Common myeloid progenitor, CD34-positive (primary cell): Measurements from ENCODE around the gene RCSD1.

Source experiments
- CTCF ChIA-PET: fragments of 350-600 bp; sonication (Branson Sonifier 250); formaldehyde crosslinking; loops from one replicate; lab custom pipeline; 2021; ENCODE audit warnings: antibody characterized with exemption; lab: Charles Lee
- POLR2A ChIA-PET: fragments of 350-600 bp; sonication (Branson Sonifier 250); formaldehyde crosslinking; loops from one replicate; lab custom pipeline; 2021; ENCODE audit warnings: antibody characterized with exemption; lab: Charles Lee
- DNase-seq, 3 donors: peaks; one replicate each; pipeline versions ENCODE4 v3.0.0 to v3.0.0-alpha.2; 2013
- H3K27ac ChIP-seq, 2 experiments: 1 replicate in 1 of 2; 2 replicates in 1 of 2; pipeline ENCODE4 v1.7.0; 2013; ENCODE audit warnings: inconsistent platforms in 2 of 2, low read length in 2 of 2, mild to moderate bottlenecking in 2 of 2, low read depth in 1 of 2, moderate library complexity in 1 of 2; ENCODE audit not compliant: severe bottlenecking in 2 of 2, insufficient read depth in 1 of 2, poor library complexity in 1 of 2
- H3K27me3 ChIP-seq, 5 experiments: replicated peaks in 2 of 5; 1 replicate in 3 of 5; 2 replicates in 2 of 5; pipeline versions ENCODE4 v1.6.1 to v1.7.0; 2013; ENCODE audit warnings: low read length in 4 of 5, mild to moderate bottlenecking in 2 of 5, moderate library complexity in 2 of 5, inconsistent platforms in 1 of 5; ENCODE audit not compliant: insufficient read depth in 5 of 5, control insufficient read depth in 4 of 5
- H3K36me3 ChIP-seq, 4 experiments: 1 replicate in 2 of 4; 2 replicates in 2 of 4; pipeline versions ENCODE4 v1.6.1 to v1.7.0; 2013; ENCODE audit warnings: low read length in 3 of 4, control low read depth in 1 of 4, mild to moderate bottlenecking in 1 of 4; ENCODE audit not compliant: control insufficient read depth in 4 of 4, insufficient read depth in 4 of 4
- H3K4me1 ChIP-seq, 4 experiments: 1 replicate in 3 of 4; 2 replicates in 1 of 4; pipeline versions ENCODE4 v1.6.1 to v1.7.1; 2013; ENCODE audit warnings: low read length in 3 of 4, mild to moderate bottlenecking in 3 of 4, control low read depth in 1 of 4, inconsistent platforms in 1 of 4, moderate library complexity in 1 of 4; ENCODE audit not compliant: control insufficient read depth in 4 of 4, insufficient read depth in 4 of 4; ENCODE audit errors: control extremely low read depth in 1 of 4
- H3K4me3 ChIP-seq, 7 experiments: 1 replicate in 4 of 7; 2 replicates in 3 of 7; pipeline versions ENCODE4 v1.5.1 to v1.7.0; 2013; ENCODE audit warnings: mild to moderate bottlenecking in 7 of 7, low read length in 6 of 7, moderate library complexity in 6 of 7, inconsistent platforms in 2 of 7, low read depth in 2 of 7, control low read depth in 1 of 7; ENCODE audit not compliant: insufficient read depth in 4 of 7, control insufficient read depth in 1 of 7; ENCODE audit errors: extremely low read depth in 1 of 7
- H3K9me3 ChIP-seq, 5 experiments: 1 replicate in 4 of 5; 2 replicates in 1 of 5; pipeline versions ENCODE4 v1.6.1 to v1.7.1; 2013; ENCODE audit warnings: low read length in 4 of 5, mild to moderate bottlenecking in 2 of 5, inconsistent platforms in 1 of 5, low read depth in 1 of 5, moderate library complexity in 1 of 5; ENCODE audit not compliant: control insufficient read depth in 4 of 5, insufficient read depth in 2 of 5; ENCODE audit errors: control extremely low read depth in 1 of 5
- WGBS: methylation state at CpG from one replicate; pipeline ENCODE4 v1.1.5; 2013; ENCODE audit not compliant: insufficient coverage; 5-methylcytosine and 5-hydroxymethylcytosine counted together

The RCSD1 gene

GRCh38 chr1:167659881-167660280, 29.8 kb downstream of the RCSD1 start:
- 100% methylated on average over 6 of the region's 6 CpGs for WGBS
- Histone ChIP-seq H3K27ac (no peak overlapping the region), H3K4me1 (peaks cover 12 to 47% (median 22%) of the 10 kb centered on the region in 4 experiments), H3K4me3 (no peak overlapping the region), H3K27me3 (no peaks in the 10 kb centered on the region), H3K9me3 (no peaks in the 10 kb centered on the region), H3K36me3 (peaks cover 4 to 64% (median 24%) of the 10 kb centered on the region in 4 experiments)
- ChIA-PET POLR2A (no interaction called here), CTCF (interaction anchor here (0.7 to 3.1 kb wide), 10 partner anchors 12 to 59 kb away, joined by 3 to 8 read pairs (median 3); no protein-coding TSS in a partner anchor)
- no peak for DNase-seq

GRCh38 chr1:167661527-167662426, 31.7 kb downstream of the RCSD1 start:
- Histone ChIP-seq H3K4me1 (peaks cover 4 to 37% (median 12%) of the 10 kb centered on the region in 4 experiments), H3K36me3 (peaks cover 6 to 55% (median 28%) of the 10 kb centered on the region in 4 experiments), H3K4me3 (no peak overlapping the region), H3K27ac (no peak overlapping the region), H3K9me3 (no peaks in the 10 kb centered on the region), H3K27me3 (no peaks in the 10 kb centered on the region)
- CTCF ChIA-PET: interaction anchor here (1.0 to 3.1 kb wide), 3 partner anchors 11 to 45 kb away, joined by 3 to 8 read pairs (median 4); no protein-coding TSS in a partner anchor
- no peak for DNase-seq
- POLR2A ChIA-PET: no interaction called here
- WGBS: 90% methylated on average over 2 of the region's 3 CpGs

GRCh38 chr1:167663002-167663772, 33.2 kb downstream of the RCSD1 start:
- Histone ChIP-seq H3K4me3 (no peak overlapping the region), H3K4me1 (peaks cover 4 to 22% (median 6%) of the 10 kb centered on the region in 4 experiments), H3K27me3 (no peaks in the 10 kb centered on the region), H3K36me3 (peaks cover 6 to 60% (median 28%) of the 10 kb centered on the region in 4 experiments), H3K9me3 (no peaks in the 10 kb centered on the region), H3K27ac (no peak overlapping the region)
- CTCF ChIA-PET: interaction anchor here (0.9 to 1.3 kb wide), 2 partner anchors 10 to 46 kb away, joined by 3 to 4 read pairs; no protein-coding TSS in a partner anchor
- POLR2A ChIA-PET: no interaction called here
- no peak for DNase-seq
- 97% methylated on average over 7 of the region's 8 CpGs for WGBS

- no peak overlapping the region for H3K4me3 ChIP-seq
- CTCF ChIA-PET: interaction anchor here (1.1 to 1.9 kb wide), 2 partner anchors 8 to 11 kb away, joined by 5 to 7 read pairs; no protein-coding TSS in a partner anchor
- no peaks in the 10 kb centered on the region for H3K27me3 ChIP-seq
- H3K4me1 ChIP-seq: peaks cover 0 to 8% (median 1%) of the 10 kb centered on the region in 4 experiments
- 94% methylated on average over 2 of the region's 4 CpGs for WGBS
- H3K9me3 ChIP-seq: no peaks in the 10 kb centered on the region
- POLR2A ChIA-PET: no interaction called here
- H3K36me3 ChIP-seq: peaks cover 4 to 61% (median 34%) of the 10 kb centered on the region in 4 experiments
- no peak for DNase-seq
- no peak overlapping the region for H3K27ac ChIP-seq
Measured at GRCh38 chr1:167665469-167665868, 35.4 kb downstream of the RCSD1 start.

- POLR2A ChIA-PET: no interaction called here
Measured at GRCh38 chr1:167666416-167666815, 36.4 kb downstream of the RCSD1 start.

GRCh38 chr1:167667536-167667935, 37.5 kb downstream of the RCSD1 start:
- Histone ChIP-seq H3K4me3 (no peak overlapping the region), H3K36me3 (peaks cover 4 to 72% (median 40%) of the 10 kb centered on the region in 4 experiments), H3K9me3 (no peaks in the 10 kb centered on the region), H3K27me3 (no peaks in the 10 kb centered on the region), H3K4me1 (peaks cover 0 to 6% (median 2%) of the 10 kb centered on the region in 4 experiments), H3K27ac (no peak overlapping the region)
- POLR2A ChIA-PET: no interaction called here
- DNase-seq: no peak
- WGBS: 85% methylated on average over 2 of the region's 2 CpGs
- CTCF ChIA-PET: interaction anchor here (1.0 to 4.1 kb wide), 4 partner anchors 16 to 67 kb away, joined by 3 to 18 read pairs (median 4); no protein-coding TSS in a partner anchor

More at GRCh38 chr1:167666416-167666815, 36.4 kb downstream of the RCSD1 start:
- Histone ChIP-seq H3K27me3 (no peaks in the 10 kb centered on the region), H3K9me3 (no peaks in the 10 kb centered on the region), H3K36me3 (peaks cover 4 to 67% (median 36%) of the 10 kb centered on the region in 4 experiments), H3K27ac (no peak overlapping the region), H3K4me1 (peaks cover 0 to 6% (median 2%) of the 10 kb centered on the region in 4 experiments), H3K4me3 (no peak overlapping the region)
- DNase-seq: no peak
- CTCF ChIA-PET: interaction anchor here (1.0 to 4.1 kb wide), 4 partner anchors 9 to 21 kb away, joined by 3 to 18 read pairs (median 6); no protein-coding TSS in a partner anchor
- 100% methylated on average over 2 of the region's 4 CpGs for WGBS
